H9 (cell line): ENCODE data around the gene BCAS4. TPM values are rescaled to one million over a fixed set of nuclear protein-coding genes. Genes with fewer than 3 reads are reported as not detected.

Experiments
- DNase-seq: peaks from one replicate; pipeline ENCODE4 v3.0.0-alpha.2; 2017
- H2AFZ ChIP-seq: one replicate; pipeline ENCODE4 v1.6.1; 2013; ENCODE audit warnings: mild to moderate bottlenecking, low read length, control low read depth, moderate library complexity
- H2AK5ac ChIP-seq: 2 replicates; pipeline ENCODE4 v1.6.1; 2013; ENCODE audit warnings: low read length, control low read depth, mixed read lengths; ENCODE audit not compliant: insufficient read length
- H2BK120ac ChIP-seq: one replicate; pipeline ENCODE4 v1.6.1; 2013; ENCODE audit warnings: low read depth, mild to moderate bottlenecking, low read length, control low read depth, inconsistent platforms; ENCODE audit not compliant: poor library complexity, severe bottlenecking
- H2BK12ac ChIP-seq: 2 replicates; pipeline ENCODE4 v1.6.1; 2013; ENCODE audit warnings: low read length, control low read depth, mixed read lengths, low read depth; ENCODE audit not compliant: insufficient read length
- H2BK15ac ChIP-seq: 2 replicates; pipeline ENCODE4 v1.6.1; 2013; ENCODE audit warnings: low read depth, low read length, control low read depth
- H2BK20ac ChIP-seq: one replicate; pipeline ENCODE4 v1.6.1; 2013; ENCODE audit warnings: low read depth, mild to moderate bottlenecking, low read length, control low read depth, inconsistent platforms; ENCODE audit not compliant: poor library complexity, severe bottlenecking
- H2BK5ac ChIP-seq: 2 replicates; pipeline ENCODE4 v1.6.1; 2013; ENCODE audit warnings: low read length, control low read depth, mixed read lengths; ENCODE audit not compliant: insufficient read length
- H3K14ac ChIP-seq: 2 replicates; pipeline ENCODE4 v1.6.1; 2013; ENCODE audit warnings: low read length, control low read depth; ENCODE audit not compliant: insufficient read depth
- H3K18ac ChIP-seq: 2 replicates; pipeline ENCODE4 v1.6.1; 2013; ENCODE audit warnings: low read depth, mild to moderate bottlenecking, mixed read lengths, low read length, control low read depth; ENCODE audit not compliant: insufficient read length
- H3K23ac ChIP-seq: 2 replicates; pipeline ENCODE4 v1.6.1; 2013; ENCODE audit warnings: low read length, control low read depth, mixed read lengths, low read depth; ENCODE audit not compliant: insufficient read length
- H3K23me2 ChIP-seq: 2 replicates; pipeline ENCODE4 v1.6.1; 2013; ENCODE audit warnings: low read depth, mild to moderate bottlenecking, mixed read lengths, low read length, control low read depth; ENCODE audit not compliant: insufficient read length, poor library complexity, severe bottlenecking
- H3K27ac ChIP-seq: 2 replicates; pipeline ENCODE4 v1.5.1; 2013; ENCODE audit warnings: low read length, control low read depth, mixed read lengths, low read depth; ENCODE audit not compliant: insufficient read length
- H3K27me3 ChIP-seq: 2 replicates; pipeline ENCODE4 v1.6.1; 2013; ENCODE audit warnings: low read length, control low read depth, inconsistent platforms; ENCODE audit not compliant: insufficient read depth
- H3K4ac ChIP-seq: 2 replicates; pipeline ENCODE4 v1.6.1; 2013; ENCODE audit warnings: low read depth, mild to moderate bottlenecking, control low read depth, inconsistent platforms, low read length, moderate library complexity
- H3K4me1 ChIP-seq: 2 replicates; pipeline ENCODE4 v1.6.1; 2013; ENCODE audit warnings: low read length, control low read depth, inconsistent platforms; ENCODE audit not compliant: insufficient read depth
- H3K4me2 ChIP-seq: 2 replicates; pipeline ENCODE4 v1.6.1; 2013; ENCODE audit warnings: low read length, control low read depth, mixed read lengths; ENCODE audit not compliant: insufficient read length, insufficient read depth
- H3K56ac ChIP-seq: 2 replicates; pipeline ENCODE4 v1.6.1; 2013; ENCODE audit warnings: low read depth, mild to moderate bottlenecking, mixed read lengths, low read length, control low read depth; ENCODE audit not compliant: insufficient read length
- H3K79me1 ChIP-seq: 2 replicates; pipeline ENCODE4 v1.6.1; 2013; ENCODE audit warnings: low read depth, mild to moderate bottlenecking, moderate library complexity, low read length, control low read depth, inconsistent platforms; ENCODE audit not compliant: insufficient read depth, poor library complexity, severe bottlenecking
- H3K79me2 ChIP-seq: 2 replicates; pipeline ENCODE4 v1.6.1; 2013; ENCODE audit warnings: low read length, control low read depth, inconsistent platforms; ENCODE audit not compliant: insufficient read depth
- H3K9ac ChIP-seq: 2 replicates; pipeline ENCODE4 v1.6.1; 2013; ENCODE audit warnings: low read length, control low read depth, mixed read lengths; ENCODE audit not compliant: insufficient read length; ENCODE audit errors: extremely low read depth
- H3K9me3 ChIP-seq: one replicate; pipeline ENCODE4 v1.6.1; 2013; ENCODE audit warnings: low read depth, low read length, inconsistent platforms; ENCODE audit not compliant: control insufficient read depth
- H3T11ph ChIP-seq: one replicate; pipeline ENCODE4 v1.6.1; 2013; ENCODE audit warnings: mild to moderate bottlenecking, low read length, control low read depth, inconsistent platforms
- H4K20me1 ChIP-seq: one replicate; pipeline ENCODE4 v1.6.1; 2013; ENCODE audit not compliant: control insufficient read depth, insufficient read length, insufficient read depth
- H4K5ac ChIP-seq: 2 replicates; pipeline ENCODE4 v1.6.1; 2013; ENCODE audit warnings: low read depth, mild to moderate bottlenecking, mixed read lengths, low read length, control low read depth; ENCODE audit not compliant: insufficient read length
- H4K8ac ChIP-seq: replicated peaks from 2 replicates; pipeline ENCODE4 v1.6.1; 2013; ENCODE audit warnings: low read length, control low read depth, mixed read lengths, low read depth; ENCODE audit not compliant: insufficient read length
- H4K91ac ChIP-seq: 2 replicates; pipeline ENCODE4 v1.6.1; 2013; ENCODE audit warnings: low read depth, mild to moderate bottlenecking, moderate library complexity, mixed read lengths, low read length, control low read depth; ENCODE audit not compliant: insufficient read length
- H3K27ac Mint-ChIP-seq, 3 experiments: 2 replicates in 2 of 3; 3 replicates in 1 of 3; pipeline ENCODE4 v1.8.0; 2020 to 2021; ENCODE audit warnings: mixed read lengths in 3 of 3, mild to moderate bottlenecking in 1 of 3, moderate library complexity in 1 of 3
- H3K27me3 Mint-ChIP-seq: 2 replicates; pipeline ENCODE4 v1.8.0; 2021; ENCODE audit warnings: low read depth, mild to moderate bottlenecking, moderate library complexity, mixed read lengths
- H3K36me3 Mint-ChIP-seq, 3 experiments: 2 replicates in 2 of 3; 3 replicates in 1 of 3; pipeline ENCODE4 v1.8.0; 2020 to 2021; ENCODE audit warnings: low read depth in 3 of 3, mixed read lengths in 3 of 3; ENCODE audit not compliant: insufficient read depth in 1 of 3
- H3K4me1 Mint-ChIP-seq, 2 experiments: 2 replicates each; pipeline ENCODE4 v1.8.0; 2020; ENCODE audit warnings: mixed read lengths in 2 of 2
- H3K4me3 Mint-ChIP-seq, 2 experiments: 2 replicates in 1 of 2; 3 replicates in 1 of 2; pipeline ENCODE4 v1.8.0; 2020 to 2021; ENCODE audit warnings: mild to moderate bottlenecking in 2 of 2, mixed read lengths in 2 of 2, moderate library complexity in 1 of 2
- H3K9me3 Mint-ChIP-seq, 2 experiments: 2 replicates in 1 of 2; 3 replicates in 1 of 2; pipeline ENCODE4 v1.8.0; 2020; ENCODE audit warnings: mild to moderate bottlenecking in 2 of 2, mixed read lengths in 2 of 2, moderate library complexity in 1 of 2
- CTCF ChIP-seq: fragments of 200-600 bp; sonication (generic); conservative IDR thresholded peaks from 3 replicates; pipeline ENCODE4 v1.8.0; 2021; ENCODE audit warnings: antibody characterized with exemption, mild to moderate bottlenecking
- WGBS: extraction: QIAGEN DNeasy Blood & Tissue Kit; methylation state at CpG from one replicate; pipeline ENCODE4 v1.1.7; 2013; ENCODE audit warnings: missing lambda C conversion rate, low lambda C conversion rate, mixed read lengths; ENCODE audit not compliant: insufficient read length; ENCODE audit errors: extremely low coverage; 5-methylcytosine and 5-hydroxymethylcytosine counted together
- total RNA-seq: library from RNA; stranded (reverse); gene quantifications from 2 replicates; pipeline ENCODE4 v1.2.1, GENCODE V29; 2021

BCAS4 gene
- total RNA-seq, 1 experiment from 2014 or later = 16.9 TPM

GRCh38 chr20:50806126-50806768, 11.4 kb downstream of the BCAS4 start:
- H3K27ac Mint-ChIP-seq = no peak overlapping the region
- H3K9me3 Mint-ChIP-seq = peaks cover 0 to 5% of the 10 kb centered on the region in 2 experiments; a peak in 1 of 5 replicates
- H3K36me3 Mint-ChIP-seq = no peaks in the 10 kb centered on the region; a peak in 2 of 7 replicates
- no peaks in the 10 kb centered on the region for H3K27me3 Mint-ChIP-seq
- H4K20me1 ChIP-seq = no peaks in the 10 kb centered on the region
- H3K27me3 ChIP-seq = no peaks in the 10 kb centered on the region
- H3K23ac ChIP-seq = no peak overlapping the region
- no peak overlapping the region for H2AK5ac ChIP-seq
- H3K9ac ChIP-seq = no peak overlapping the region
- no peak overlapping the region for H3T11ph ChIP-seq
- no peak overlapping the region for H3K18ac ChIP-seq
- H2BK15ac ChIP-seq = no peak overlapping the region
- H2BK12ac ChIP-seq = no peak overlapping the region
- no peak overlapping the region for H4K91ac ChIP-seq
- no CpG with 5 or more reads among the region's 5 CpGs for WGBS
- H3K4me3 Mint-ChIP-seq = no peak overlapping the region
- no peak overlapping the region for H4K5ac ChIP-seq
- H2AFZ ChIP-seq = no peak overlapping the region
- no peaks in the 10 kb centered on the region for H3K4me1 ChIP-seq
- H3K56ac ChIP-seq = no peak overlapping the region
- no peak overlapping the region for H2BK5ac ChIP-seq
- H3K23me2 ChIP-seq = no peaks in the 10 kb centered on the region
- no peak overlapping the region for H3K4ac ChIP-seq
- H2BK120ac ChIP-seq = no peak overlapping the region
- H3K14ac ChIP-seq = no peak overlapping the region
- peaks cover 3% of the 10 kb centered on the region for H3K79me1 ChIP-seq
- H3K4me2 ChIP-seq = no peak overlapping the region
- no peak overlapping the region for H2BK20ac ChIP-seq
- no peak for DNase-seq
- H3K79me2 ChIP-seq = peaks cover 3% of the 10 kb centered on the region; the same call in 1 of the 2 replicates
- no peak for TF ChIP-seq CTCF
- H3K4me1 Mint-ChIP-seq = peaks cover 21 to 27% of the 10 kb centered on the region in 2 experiments
- no peak overlapping the region for H3K27ac ChIP-seq
- H3K9me3 ChIP-seq = no peaks in the 10 kb centered on the region
- no peak overlapping the region for H4K8ac ChIP-seq
